HG03439 (cell line): ENCODE data around the gene MUC6.

ENCODE experiments used
- ATAC-seq: cut with Tn5 transposase; IDR thresholded peaks from one replicate; pipeline ENCODE4 v1.9.1; 2021; ENCODE audit warnings: mild to moderate bottlenecking, moderate library complexity; ENCODE audit not compliant: unreplicated experiment

Gene MUC6

DNA sequence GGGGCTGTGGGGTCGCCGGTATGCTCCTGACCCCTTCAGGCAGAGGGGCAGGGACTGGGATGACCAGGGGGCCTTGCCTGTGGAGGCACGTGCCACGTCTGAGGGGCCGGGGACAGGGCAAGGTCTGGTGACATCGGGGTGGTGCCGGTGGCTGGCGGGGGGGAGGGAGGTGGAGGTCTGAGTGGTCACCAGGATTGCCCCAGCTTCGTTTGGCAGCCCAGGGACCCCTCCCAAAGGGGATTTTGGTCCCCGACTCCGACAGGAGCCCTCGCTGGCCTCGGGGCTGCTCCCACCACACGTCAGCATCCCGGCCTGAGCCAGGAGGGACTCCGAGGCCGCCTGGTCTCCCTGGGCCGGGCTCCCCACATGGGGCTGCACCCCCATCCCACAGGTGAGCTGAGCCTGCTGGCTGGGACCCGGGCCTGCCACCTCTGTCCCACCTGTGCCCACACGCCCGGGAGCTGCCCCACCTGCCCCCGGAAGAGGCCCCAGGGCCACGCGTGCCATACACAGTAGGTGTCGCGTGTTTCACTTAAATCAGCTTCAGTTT is 1.1 kb upstream of the MUC6 start:
- ATAC-seq = no peak

GRCh38 chr11:1036931-1037330 is 413 bp upstream of the MUC6 start:
- ATAC-seq = no peak

DNA sequence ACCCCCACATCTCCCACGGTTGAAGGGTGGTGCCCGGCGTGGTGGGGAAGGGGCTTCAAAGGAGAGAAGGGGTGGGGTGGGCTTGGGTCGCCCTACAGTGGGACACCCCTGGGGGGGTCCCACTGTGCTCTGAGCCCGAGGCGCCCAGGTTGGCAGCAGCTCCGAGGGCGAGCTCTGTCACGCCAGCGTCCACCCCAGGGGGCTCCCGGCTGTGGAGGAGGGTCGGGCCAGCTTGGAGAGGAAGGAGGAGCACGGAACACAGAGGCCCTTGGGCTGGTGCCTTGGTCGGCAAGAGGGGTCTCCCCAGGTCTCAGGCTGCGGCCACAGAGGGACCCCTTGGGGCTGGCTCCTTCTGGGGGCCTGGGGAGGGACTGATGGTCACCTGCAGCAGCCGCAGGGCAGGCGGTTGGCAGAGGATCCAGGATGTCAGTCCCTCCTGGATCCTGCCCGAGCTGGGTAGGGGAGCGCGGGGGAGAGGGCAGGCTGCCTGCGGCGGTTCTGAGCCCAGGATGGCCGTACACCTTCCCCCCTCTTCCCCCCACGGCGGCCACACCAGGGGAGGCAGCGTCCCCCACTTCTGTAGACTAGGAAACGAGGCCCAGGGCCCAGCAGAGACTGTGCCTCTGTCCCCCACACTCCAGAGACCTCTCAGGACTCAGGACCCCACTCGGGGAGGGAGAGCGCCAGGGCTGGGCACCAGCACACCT is 788 bp downstream of the MUC6 start:
- no peak for ATAC-seq

DNA sequence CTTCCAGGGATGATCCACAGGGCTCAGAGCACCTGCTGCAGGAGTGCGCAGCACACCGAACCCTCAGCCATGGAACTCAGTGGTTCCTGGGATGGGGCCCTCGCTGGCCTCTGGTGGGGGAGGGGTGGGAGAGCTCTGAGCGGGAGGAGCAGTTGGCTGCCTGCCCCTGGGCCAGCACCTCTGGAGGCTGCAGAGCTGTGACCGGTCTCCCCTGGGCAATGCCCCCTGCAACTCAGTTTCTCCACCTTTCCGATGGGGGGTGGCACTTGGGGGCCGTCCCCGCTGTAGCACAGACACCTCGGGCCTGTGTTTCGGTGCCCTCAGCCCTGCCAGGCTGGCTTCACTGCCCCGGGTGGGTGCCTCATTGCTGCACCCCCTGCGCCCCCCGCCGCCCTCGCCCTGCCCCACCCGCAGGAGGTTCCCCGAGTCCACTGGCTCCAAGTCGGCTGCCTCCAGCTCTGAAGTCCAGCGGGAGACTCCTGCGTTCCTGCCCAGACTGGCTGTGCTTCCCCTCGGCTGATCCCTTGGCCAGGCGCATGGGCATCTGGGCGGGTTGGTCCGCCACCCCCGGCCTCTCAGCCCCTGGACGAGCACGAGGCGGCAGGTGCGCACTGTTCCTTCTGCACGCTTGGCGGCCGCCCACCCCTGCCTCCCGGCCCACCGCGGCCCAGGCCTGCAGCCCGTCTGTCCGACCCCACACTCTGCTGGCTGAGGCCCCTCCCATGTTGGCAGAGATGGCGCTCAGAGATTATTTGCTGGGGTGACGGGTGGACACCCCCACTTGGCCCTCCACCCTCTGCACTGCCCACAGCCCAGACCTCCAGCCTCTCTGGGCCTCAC is 1.8 kb downstream of the MUC6 start:
- ATAC-seq = no peak

GRCh38 chr11:1034001-1034400 is 2.5 kb downstream of the MUC6 start:
- no peak for ATAC-seq

GRCh38 chr11:1033016-1033798 is 3.3 kb downstream of the MUC6 start:
- ATAC-seq = no peak

- ATAC-seq = no peak
Measured at GRCh38 chr11:1032310-1032891, 4.1 kb downstream of the MUC6 start.

GRCh38 chr11:1031121-1031899 is 5.2 kb downstream of the MUC6 start:
- no peak for ATAC-seq

DNA sequence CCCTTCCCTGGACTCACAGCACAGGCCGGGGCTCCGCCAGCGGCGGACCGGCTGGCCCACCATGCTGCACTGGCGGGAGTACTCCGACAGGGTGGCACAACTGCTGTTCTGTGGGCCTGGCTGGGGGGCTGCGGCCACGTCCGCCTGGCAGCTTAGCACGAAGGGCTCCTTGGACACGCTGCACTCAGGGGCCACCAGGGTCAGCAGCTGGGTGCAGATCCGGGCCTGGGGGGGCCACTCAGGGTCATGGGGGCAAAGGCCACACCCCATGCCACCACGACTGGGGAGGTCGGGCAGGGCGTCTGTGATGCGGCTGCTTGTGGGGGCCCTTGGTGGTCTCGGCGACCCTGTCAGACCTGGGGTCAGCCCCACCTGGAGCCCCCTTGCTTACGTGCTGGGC is 6.0 kb downstream of the MUC6 start:
- no peak for ATAC-seq

- ATAC-seq = no peak
Measured at GRCh38 chr11:1030086-1030485, 6.4 kb downstream of the MUC6 start.

DNA sequence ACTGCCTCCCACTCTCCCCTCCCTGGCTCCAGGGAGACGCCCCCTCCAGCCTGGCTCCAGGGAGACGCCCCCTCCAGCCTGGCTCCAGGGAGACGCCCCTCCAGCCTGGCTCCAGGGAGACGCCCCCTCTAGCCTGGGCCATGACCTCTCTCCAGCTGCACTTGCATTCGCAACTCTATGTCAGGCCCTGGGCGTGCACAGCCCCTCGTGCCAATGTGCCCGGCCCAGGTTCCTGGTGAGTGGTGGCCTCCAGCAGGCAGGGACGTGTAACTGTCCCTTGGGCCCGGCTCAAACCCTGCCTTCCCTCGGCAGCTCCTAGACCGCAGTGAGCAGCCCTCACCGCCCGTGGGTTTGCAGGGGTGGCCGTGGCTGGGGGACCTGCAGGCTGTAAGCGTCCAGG is 6.9 kb downstream of the MUC6 start:
- no peak for ATAC-seq

GRCh38 chr11:1029051-1029450 is 7.5 kb downstream of the MUC6 start:
- ATAC-seq = no peak

DNA sequence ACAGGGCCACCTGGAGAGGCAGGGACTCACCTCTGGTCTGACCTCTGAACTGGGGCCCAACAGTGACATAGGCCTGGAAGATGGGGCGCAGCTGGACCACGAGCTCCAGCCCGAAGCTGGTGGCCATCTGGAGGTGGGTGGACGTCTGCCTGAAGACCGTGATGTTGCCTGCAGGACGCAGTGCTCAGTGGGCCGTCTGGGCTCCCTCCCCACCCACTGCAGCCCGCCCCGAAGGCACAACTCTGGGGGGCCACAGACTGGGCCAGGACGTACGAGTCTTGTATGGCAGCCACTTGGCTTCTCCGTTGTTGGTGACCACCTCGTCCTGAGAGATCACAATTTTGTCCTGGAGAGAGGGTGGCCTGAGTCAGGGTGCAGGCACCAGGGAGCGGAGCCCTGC is 7.9 kb downstream of the MUC6 start:
- no peak for ATAC-seq

DNA sequence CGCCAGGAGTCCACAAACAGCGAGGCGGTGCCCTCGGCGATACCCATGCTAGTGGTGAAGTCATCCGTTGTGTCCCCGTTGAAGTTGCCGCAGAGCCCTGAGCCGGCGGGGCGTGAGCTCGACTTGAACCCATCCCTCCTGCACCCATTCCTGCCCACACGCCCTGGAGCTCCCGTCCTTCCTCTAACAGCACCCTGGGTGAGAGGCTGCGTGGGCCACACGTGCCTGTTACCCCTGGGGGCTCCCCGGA is 8.3 kb downstream of the MUC6 start:
- no peak for ATAC-seq

DNA sequence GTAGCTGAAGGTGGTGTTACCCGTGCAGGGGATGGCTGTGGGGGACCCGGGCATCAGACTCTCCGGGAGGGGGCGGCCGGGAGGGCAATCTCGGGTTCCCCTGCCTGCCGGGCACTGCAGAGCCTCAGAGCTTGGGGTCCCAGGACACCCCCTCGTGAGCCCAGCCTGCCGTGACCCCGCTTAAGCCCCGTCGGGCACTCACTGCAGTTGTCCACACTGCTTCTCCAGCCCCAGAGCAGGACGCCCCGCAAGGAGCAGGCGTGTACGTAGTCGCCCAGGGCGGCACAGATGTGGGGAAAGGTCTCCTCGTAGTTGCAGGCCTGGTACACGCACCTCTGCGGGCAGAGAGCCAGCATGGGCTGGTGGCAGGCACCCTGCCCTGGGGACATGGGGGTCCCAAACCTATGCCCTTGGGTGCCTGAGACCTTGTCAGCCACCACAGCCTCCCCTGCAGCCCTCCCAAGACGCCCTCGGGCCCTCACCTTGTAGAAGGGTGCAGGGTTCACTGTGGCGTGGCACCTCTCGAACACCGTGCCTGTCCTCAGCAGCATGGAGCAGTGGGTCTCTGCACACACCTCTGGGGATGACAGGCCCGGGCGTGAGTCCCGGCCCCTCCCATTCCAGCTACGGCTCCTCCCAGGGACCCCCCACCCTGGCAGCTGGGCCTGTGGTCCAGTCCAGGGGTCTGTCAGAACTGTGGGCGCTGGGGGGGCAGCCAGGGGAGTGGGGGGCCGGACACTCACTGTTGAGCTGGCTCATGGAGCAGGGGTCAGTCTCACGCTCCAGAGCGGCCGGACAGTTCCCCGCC is 8.8 kb downstream of the MUC6 start:
- ATAC-seq = no peak

DNA sequence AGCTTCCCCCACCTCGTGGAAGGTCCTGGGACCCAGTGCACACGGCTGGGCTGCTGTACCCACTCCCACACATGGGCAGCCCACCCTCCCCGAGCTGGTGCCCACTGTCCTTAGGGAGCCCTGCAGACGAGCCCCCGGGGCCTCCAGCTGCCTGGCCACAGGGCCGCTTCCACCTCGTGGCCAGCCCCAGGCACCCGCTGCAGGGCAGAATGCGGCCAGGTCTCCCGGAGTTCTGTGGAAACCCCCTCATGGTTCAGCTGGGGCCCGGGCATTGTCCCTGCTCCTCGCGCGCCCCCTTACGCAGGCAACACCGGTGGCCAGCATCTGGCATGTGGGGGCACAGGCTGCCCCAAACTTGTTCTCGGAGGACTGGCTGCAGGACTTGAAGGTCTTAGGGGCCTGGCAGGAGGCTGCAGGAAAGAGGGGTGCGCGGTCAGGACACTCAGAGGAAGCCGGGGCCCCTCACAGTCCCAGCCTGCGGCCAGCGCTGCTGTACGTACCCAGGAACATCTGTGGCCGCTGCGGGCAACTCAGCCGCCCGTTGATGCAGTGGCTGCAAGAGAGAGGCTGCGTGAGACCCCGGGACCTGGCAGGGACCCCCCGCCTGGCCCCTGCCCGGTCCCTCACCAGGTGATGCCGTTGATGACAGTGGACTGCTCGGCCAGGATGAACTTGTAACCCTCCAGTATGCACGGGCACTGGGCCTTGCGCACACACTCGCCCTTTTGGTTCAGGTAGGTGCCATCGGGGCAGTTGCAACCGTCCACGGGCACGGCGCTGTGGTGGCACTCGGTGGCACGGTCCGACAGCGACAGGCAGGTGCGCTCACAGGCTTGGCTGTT is 9.7 kb downstream of the MUC6 start:
- no peak for ATAC-seq

DNA sequence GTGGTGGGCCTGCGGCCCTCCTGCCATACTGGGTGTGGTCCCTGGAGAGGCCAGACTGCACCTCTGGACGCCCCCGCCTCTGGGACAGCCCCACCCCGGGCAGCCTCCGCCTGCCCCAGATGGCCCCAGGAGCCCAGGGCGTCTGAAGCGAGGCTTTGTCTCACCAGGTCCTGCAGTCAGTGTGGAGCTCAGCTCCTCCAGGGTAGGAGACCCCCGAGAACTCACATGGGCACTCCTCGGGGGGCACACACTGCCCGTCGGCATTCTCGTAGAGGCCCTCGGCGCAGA is 10.4 kb downstream of the MUC6 start:
- no peak for ATAC-seq

- no peak for ATAC-seq
Measured at GRCh38 chr11:1025410-1026162, 10.9 kb downstream of the MUC6 start.
